GM18498 (cell line): ENCODE measurements around the gene MADCAM1.

ENCODE experiments used
- ATAC-seq: cut with Tn5 transposase; IDR thresholded peaks from one replicate; pipeline ENCODE4 v1.9.1; 2021; ENCODE audit warnings: mild to moderate bottlenecking, moderate library complexity; ENCODE audit not compliant: unreplicated experiment

MADCAM1 gene

DNA sequence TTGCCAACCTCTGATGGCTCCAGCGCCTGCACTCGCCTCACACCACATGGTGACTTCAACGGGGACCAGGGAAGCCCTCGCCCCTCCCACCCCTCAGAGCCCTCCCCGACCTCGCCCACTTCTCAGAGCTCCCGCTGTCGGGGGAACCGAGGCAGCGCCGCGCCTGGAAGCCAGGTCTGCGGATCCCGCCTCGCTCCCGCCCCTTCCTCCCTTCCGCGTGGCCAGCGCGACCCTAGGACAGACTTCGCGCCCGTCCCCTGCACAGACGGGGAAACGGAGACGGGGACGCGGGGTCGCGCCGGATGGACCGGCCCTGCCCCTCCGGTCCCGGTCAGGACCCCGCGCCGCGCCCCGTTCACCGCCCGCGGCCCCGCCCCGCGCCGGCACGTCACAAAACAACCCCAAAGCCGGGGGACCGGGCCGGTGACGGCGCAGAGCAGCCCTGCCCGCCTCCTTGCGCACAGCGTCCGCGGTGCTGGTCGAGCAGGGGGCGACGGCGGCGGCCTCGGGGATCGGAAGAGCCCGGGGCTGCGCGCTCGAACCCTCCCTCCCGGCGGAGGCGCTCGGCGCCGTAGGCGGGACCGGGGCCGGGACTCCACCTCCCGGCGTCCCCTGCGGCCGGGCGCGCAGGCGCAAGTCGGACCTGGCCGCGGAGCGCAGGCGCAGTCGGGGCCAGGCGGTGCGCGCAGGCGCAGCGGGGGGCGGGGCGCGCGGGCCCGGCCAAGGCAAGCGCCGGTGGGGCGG is 34.9 kb downstream of the MADCAM1 start:
- ATAC-seq, result peak; percentile 72

DNA sequence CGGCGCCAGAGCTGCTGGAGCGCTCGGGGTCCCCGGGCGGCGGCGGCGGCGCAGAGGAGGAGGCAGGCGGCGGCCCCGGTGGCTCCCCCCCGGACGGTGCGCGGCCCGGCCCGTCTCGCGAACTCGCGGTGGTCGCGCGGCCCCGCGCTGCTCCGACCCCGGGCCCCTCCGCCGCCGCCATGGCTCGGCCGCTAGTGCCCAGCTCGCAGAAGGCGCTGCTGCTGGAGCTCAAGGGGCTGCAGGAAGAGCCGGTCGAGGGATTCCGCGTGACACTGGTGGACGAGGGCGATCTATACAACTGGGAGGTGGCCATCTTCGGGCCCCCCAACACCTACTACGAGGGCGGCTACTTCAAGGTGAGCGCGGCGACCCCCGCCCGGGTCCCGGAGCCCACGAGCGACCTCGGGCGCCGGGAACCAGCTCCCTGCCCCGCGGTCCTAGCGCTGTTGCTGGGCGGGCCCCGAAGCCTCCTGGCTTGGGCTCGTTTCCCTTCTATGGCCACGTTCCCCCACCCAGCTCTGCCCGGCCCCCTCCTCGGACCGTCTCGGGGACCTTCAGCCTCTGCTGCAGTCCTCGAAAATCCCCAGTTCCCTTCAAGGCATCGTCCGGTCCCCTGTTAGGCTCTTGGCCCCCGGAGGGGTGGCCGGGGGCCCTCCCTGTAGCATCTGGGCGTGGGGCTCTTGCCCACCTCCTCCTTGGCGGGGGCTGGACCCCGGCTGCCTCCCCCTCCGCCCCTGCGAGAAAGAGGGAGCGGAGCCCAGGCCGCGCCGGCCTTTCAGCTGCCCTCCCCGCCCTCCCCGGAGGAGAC is 35.7 kb downstream of the MADCAM1 start, which contains the start of gene CDC34:
Gene CDC34 (plus strand): TSS at position 8 of the 808 bp plus-strand sequence. CDS start 172 bp downstream, at position 180.
- peak; percentile 13 for ATAC-seq

DNA sequence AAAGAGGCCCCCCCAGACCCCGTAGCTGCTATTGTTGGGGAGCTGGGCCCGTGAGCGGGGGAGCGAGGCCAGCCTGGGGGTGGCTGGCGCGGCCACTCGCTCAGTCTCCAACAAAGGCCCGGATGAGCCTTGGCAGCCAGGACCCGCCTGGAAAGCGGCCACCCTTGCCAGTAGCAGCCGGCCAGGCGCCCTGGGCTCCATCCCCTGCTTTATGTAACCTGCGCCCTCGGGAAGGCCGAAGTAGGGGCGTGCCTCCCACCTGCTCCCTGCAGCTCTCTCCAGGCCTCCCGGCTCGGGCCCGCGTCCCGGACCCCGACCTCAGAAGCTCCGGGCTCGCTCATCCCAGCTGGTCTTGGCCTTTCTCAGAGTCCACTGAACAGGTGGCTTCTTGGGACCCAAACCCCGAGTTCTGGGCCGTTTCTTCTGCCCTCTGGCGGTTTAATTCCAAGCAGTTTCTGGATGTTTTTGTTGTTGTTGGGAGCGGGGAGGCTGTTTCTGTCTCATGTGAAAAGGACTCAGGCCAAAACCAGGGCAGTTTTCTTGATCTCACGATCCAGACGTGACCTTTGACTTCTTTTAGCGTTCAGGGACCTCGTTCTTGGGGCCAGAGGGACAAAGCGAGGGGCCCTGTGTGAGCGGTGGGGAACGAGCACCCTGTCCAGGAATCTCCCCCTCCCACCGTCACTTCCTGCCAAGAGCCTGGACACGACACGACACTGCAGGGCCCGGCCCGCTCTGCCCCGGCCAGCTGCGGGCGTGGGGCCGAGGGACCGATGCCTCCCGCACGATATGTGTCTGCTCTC is 36.5 kb downstream of the MADCAM1 start:
- ATAC-seq, result no peak

DNA sequence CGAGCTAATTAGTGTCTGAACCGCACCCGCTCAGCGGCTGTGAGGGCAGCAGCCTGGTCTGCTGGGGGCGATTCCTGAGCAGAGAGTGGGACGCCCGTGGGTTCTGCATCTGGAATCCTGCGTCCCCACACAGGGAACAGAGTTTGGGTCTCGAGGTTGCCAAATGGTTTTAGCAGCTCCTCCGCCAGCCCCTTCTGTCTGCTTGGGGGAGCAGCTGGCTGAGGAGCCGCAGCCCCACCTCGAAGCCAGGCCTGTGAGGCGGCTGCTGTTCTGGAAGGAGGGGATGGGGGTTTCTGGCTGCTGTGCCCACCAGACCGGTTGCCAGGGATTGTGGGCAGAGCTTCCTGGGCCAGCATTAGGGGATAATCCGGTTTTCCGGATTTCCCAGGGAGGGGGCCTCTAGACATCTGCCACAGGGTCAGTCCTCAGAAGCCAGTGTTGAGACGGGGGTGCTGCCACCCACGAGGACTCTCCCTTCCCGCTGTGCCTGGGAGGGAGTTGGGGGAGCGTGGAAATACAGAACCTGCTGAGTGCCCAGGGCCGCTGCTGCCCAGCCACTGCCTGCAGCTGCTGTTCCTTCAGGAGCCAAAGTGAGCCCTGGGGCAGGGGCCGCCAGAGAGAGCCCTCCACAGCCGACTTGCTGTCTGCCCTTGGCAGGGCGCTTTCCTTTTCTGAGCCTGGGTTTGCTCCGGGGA is 37.2 kb downstream of the MADCAM1 start:
- no peak for ATAC-seq

DNA sequence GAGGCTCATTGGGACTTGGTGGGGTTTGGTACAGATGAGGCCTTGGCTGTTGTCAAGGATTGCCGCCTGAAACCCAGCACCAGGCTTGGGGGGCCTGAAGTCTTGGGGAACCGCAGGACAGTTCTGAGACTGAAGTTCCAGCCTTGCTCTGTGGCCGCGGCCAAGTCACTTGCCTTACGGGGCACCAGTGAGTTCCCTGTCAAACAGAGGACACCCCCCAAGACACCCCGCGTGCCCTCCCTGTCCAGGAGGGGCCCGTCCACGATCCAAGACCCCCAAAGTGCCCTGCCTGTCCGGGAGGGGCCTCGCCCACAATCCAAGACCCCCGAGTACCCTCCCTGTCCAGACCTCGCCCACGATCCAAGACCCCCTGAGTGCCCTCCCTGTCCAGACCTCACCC is 37.8 kb downstream of the MADCAM1 start:
- no peak for ATAC-seq

DNA sequence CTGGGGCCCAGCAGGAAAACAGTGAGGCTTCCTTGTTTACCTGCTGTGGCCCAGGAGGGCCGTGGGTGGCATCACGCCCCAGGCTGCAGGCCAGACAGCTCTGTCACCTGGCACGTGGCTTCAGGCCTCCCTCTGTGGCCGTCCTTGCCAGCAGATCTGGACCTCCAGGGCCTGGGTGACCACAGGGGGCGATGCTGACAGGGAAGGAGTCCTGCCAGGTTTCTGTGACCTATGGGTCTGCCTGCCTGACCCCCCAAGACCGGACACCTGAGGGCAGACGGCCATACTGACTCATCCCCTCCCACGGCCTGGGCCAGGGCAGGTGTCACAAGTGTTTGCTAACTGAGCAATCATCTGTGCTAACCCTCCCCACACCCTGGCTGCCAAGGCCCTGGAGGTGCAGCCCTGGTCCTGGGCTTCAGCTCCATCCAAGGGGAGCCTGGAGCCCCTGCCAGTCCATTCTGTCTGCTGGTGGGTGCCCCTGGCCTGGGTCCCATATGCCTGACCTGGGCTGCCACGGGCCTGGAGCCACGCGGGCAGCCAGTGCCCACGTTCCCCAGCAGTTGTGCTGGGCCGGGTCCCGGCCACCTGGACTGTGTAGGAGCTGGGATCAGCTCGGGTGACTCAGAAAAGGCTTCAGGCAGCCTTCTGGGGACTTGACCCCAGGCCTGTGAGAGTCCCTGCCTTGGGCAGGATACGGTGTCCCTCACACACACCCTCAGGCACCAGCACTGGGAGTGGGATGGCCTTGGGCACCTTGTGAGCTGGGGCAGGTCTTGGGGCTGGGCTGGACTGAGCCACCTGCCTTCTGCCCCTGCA is 38.9 kb downstream of the MADCAM1 start:
- ATAC-seq, result no peak

DNA sequence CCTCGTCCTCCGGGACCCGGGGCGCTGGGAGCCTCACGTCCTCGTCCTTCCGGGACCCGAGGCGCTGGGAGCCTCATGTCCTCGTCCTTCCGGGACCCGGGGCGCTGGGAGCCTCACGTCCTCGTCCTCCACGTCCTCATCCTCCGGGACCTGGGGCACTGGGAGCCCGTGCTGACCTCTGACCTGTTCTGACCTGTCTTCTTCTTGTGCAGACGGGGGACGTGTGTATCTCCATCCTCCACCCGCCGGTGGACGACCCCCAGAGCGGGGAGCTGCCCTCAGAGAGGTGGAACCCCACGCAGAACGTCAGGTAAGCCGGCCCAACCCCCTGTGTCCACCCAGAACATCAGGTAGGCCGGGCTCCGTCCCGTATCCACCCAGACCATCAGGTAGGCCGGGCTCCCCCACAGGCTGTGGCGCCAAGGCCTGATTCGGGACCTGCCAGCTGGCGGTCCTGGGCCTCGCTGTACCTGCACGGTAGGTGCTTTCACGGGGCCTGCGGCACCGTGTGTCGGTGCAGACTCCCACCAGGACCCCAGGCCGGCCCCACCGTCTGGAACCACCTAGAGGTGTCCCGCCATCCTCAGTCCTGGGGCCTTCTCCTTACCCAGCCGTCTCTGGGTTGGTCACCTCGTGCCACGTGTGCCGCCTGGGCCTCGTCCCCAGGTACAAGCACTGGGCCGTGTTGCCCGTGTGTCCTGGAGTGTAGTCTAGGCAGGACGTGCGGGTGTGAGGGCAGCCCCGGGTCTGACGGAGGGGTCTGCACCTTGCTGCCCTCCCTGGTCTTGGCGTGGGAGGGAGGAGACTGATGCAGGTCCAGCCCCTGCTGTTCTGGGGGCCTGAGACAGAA is 40.0 kb downstream of the MADCAM1 start:
- ATAC-seq, result no peak

DNA sequence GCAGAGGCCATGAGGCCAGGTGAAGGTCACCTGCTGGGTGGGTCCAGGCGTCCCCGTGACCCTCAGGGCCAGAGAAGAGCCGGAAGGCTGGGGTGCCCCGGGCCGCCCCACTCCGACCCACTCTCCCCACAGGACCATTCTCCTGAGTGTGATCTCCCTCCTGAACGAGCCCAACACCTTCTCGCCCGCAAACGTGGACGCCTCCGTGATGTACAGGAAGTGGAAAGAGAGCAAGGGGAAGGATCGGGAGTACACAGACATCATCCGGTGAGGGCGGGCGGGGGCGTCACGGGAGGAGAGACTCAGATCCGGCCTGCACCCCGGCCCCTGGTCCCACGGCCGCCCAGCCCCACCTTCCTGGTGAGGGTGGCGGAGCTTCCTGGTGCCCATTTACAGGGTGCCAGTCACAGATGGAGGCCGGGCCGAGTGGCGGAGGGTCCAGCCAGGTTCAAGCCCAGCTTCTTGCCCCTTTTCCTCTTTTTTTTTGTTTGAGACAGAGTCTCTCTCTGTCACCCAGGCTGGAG is 40.7 kb downstream of the MADCAM1 start:
- no peak for ATAC-seq

DNA sequence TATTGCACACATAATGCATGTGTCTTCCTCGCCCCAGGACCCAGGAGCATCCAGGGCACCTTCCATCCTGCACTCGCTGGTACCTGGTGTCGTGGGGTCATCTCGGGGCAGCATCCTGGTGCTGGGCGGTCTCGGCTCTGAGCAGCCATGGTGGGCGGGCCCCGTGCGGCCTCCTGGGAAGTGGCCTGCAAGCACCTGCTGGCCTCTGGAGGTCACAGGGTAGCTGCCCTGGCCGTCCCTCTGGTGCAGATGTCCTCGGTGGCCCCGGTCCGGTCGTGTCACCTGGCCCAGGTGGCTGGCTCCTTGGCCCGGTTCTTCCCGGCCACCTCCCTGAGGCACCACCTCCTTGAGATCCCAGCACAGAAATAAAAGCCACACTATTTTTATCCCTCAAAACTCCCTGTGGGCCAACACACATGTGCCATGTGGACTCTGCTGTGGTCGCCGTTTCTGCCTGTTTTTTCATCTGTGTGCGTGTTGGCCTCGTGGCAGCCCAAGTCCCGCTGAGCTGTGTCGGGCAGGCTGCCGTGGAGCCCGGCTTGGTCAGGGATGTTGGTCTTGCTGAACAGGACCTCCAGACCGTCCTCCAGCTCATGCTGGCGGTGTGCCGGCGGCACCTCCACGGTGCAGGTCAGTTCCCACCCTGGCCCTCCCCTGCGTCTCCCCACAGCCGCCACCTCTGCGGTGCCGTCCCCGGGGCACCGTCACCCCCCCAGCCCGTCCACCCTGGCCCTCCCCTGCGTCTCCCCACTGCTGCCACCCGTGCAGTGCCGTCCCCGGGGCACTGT is 42.5 kb downstream of the MADCAM1 start:
- ATAC-seq, result no peak

DNA sequence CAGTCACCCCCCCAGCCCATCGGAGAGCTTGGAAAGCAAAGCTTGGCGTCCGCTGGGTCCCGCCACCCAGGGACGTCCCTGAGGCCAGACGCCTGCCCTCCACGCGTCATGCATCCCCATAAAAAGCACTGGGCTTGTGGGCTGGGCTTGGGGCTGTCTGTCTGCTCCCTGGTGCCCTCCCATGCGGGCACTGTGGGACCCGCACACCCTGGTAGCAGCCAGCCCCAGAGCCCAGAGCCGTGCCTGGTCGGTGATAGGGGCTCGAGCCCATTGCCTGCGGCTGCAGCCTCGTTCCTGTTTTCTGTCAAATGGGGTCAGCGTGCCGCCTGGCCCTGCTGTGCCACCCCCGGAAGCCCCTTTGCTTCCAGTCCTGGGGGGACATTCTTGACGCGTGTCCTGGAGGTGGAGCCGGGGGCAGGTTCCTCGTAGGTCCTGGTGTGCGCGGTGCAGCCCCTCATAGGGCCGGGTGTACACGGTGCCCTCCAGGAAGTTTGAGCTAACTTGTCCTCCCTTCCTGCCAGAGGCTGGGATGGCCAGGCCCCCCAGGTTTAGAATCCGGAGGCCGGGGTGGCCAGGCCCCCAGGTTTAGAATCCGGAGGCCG is 43.2 kb downstream of the MADCAM1 start:
- ATAC-seq, result no peak

DNA sequence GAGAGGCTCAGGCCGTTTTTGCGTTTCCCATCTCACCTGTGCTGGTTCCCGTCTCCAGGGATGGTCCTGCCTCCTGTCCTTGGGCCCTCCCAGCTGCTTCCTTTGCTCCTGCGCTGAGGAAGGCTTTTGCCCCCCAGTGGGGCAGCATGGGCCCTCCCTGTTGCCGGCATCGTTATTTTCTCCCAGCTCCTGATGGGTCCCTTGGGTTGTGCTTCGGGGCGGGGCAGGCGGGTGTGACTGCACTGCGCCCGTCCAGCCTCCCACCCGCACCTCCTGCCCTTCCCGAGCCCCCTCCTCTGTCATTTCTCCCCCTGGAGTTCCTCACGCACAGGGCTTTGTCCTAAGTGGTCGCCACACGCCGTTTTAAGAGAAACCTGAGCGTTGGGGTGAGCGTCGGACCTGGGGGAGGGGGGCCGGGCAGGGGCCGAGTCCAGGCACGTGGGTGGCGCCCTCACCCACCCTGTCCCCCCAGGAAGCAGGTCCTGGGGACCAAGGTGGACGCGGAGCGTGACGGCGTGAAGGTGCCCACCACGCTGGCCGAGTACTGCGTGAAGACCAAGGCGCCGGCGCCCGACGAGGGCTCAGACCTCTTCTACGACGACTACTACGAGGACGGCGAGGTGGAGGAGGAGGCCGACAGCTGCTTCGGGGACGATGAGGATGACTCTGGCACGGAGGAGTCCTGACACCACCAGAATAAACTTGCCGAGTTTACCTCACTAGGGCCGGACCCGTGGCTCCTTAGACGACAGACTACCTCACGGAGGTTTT is 44.8 kb downstream of the MADCAM1 start:
- ATAC-seq, result no peak

DNA sequence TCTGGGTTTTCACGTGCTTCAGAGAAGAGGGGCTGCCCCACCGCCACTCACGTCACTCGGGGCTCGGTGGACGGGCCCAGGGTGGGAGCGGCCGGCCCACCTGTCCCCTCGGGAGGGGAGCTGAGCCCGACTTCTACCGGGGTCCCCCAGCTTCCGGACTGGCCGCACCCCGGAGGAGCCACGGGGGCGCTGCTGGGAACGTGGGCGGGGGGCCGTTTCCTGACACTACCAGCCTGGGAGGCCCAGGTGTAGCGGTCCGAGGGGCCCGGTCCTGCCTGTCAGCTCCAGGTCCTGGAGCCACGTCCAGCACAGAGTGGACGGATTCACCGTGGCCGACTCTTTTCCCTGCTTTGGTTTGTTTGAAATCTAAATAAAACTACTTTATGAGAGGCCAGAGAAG is 45.4 kb downstream of the MADCAM1 start:
- ATAC-seq, result no peak

DNA sequence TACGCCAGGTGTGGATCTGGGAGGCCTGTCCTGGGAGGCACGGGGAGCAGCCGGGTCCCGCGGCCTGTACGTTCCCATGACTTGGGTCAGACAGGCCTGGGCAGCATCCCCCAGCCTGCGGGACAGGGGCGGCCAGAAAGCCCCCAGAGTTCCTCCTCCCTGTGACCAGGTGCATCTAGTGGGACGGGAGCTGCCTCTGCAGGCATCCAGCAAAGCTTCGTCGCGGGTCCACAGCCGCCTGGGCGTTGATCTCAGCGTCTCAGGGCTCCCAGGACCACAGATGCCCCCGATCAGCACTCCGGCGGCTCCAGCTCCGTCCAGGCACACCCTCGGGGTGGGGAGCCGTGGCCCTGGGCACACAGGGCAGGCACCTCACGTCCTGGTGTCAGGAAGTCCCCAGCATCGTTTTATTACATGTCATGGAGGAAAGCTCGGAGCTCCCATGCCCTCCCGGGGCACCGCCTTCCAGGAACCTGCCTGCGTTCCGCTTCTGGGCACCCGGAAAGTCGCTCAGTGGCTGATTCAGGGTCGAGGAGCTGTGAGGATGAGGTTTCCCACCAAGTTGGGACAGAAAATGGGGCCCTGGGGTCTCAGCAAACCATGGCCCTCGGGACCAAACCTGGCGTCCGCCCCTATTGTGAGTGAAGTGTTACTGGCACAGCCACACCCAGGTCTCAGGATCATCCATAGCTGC is 46.0 kb downstream of the MADCAM1 start:
- no peak for ATAC-seq

DNA sequence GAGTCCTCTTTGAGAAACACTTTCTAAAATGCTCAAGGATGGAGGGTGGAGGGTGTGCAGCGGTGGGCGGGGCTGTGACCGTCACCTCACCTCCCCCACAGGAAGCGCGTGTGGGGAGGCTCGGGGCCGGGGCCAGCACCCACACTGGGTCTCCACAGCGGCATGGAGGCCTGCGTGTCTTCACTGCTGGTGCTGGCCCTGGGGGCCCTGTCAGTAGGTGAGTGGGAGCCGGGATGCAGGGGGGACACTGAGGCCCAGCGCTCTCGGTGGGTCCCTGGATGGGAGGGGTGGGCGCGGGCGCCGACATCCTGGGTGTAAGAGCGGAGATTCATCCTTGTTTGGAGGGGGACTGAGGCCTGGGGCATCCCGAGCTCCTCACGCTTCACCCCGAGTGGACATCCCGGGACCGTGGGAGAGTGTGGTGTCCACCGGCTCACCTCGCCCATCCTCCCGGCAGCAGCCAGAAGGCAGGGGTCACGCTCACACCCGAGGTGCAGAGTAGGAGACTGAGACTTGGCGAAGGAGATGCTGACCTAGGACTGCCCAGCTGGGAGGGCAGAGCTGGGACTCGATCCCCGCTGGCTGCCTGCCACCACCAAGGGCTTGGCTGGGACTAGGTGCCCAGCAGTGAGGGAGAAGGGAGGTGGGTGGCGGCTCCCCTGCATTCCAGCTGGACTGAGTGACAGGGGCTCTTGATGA is 47.8 kb downstream of the MADCAM1 start, which contains the start of gene GZMM:
Gene GZMM (plus strand): TSS at position 144 of the 699 bp plus-strand sequence. CDS start 19 bp downstream, at position 163.
- ATAC-seq, result no peak

DNA sequence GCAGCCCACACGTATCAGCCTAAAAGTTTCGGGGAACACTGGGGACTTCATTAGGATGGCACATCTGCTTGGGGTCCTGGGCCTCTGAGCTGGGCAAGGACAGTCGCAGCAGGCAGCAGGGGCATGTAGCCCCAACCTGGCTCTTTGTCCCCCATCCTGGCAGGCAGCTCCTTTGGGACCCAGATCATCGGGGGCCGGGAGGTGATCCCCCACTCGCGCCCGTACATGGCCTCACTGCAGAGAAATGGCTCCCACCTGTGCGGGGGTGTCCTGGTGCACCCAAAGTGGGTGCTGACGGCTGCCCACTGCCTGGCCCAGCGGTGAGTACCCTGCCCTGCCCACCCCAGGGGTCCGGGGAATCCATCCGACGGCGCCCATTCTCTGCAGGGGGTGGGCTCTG is 50.8 kb downstream of the MADCAM1 start:
- no peak for ATAC-seq
